NCI-H226 (cell line): ENCODE results near the gene HS3ST4.
A peak's percentile ranks its signal among the peaks of the same experiment; 100 is the strongest.
"Not testable (repeated sequence)": the region's sequence is repeated elsewhere in the genome, so short reads cannot be mapped to it uniquely, and the experiment has no call there.

Experiments
- DNase-seq: peaks from one replicate; pipeline ENCODE4 v3.0.0-alpha.2; 2015

Gene HS3ST4

GRCh38 chr16:25734430-25735385 lies 42.9 kb downstream of the HS3ST4 start:
- no peak for DNase-seq

- DNase-seq: no peak
These were observed 43.9 kb downstream of the HS3ST4 start for GRCh38 chr16:25735645-25736044.

- no peak for DNase-seq
These were observed 55.5 kb downstream of the HS3ST4 start for GRCh38 chr16:25747160-25747758.

GRCh38 chr16:25748092-25748654 lies 56.4 kb downstream of the HS3ST4 start:
- no peak for DNase-seq

GRCh38 chr16:25750488-25751216 lies 58.9 kb downstream of the HS3ST4 start:
- no peak for DNase-seq

- DNase-seq: no peak
These were observed 59.6 kb downstream of the HS3ST4 start for GRCh38 chr16:25751230-25751835.

GRCh38 chr16:25764466-25764865 lies 72.7 kb downstream of the HS3ST4 start:
- no peak for DNase-seq

- no peak for DNase-seq
These were observed 79.5 kb downstream of the HS3ST4 start for GRCh38 chr16:25771216-25771615.

GRCh38 chr16:25771812-25772568 lies 80.2 kb downstream of the HS3ST4 start:
- no peak for DNase-seq

- DNase-seq: not testable (repeated sequence)
These were observed 84.5 kb downstream of the HS3ST4 start for GRCh38 chr16:25776214-25776613.

GRCh38 chr16:25783226-25783625 lies 91.5 kb downstream of the HS3ST4 start:
- no peak for DNase-seq

GRCh38 chr16:25785361-25785760 lies 93.6 kb downstream of the HS3ST4 start:
- DNase-seq: no peak

- DNase-seq: no peak
These were observed 95.0 kb downstream of the HS3ST4 start for GRCh38 chr16:25786748-25787147.

GRCh38 chr16:25788637-25789036 lies 96.9 kb downstream of the HS3ST4 start:
- no peak for DNase-seq

GRCh38 chr16:25796239-25796638 lies 104.5 kb downstream of the HS3ST4 start:
- DNase-seq: no peak

GRCh38 chr16:25798065-25798464 lies 106.3 kb downstream of the HS3ST4 start:
- DNase-seq: no peak

GRCh38 chr16:25799816-25800215 lies 108.1 kb downstream of the HS3ST4 start:
- DNase-seq: no peak

- no peak for DNase-seq
These were observed 120.5 kb downstream of the HS3ST4 start for GRCh38 chr16:25812215-25812614.

- no peak for DNase-seq
These were observed 125.5 kb downstream of the HS3ST4 start for GRCh38 chr16:25817295-25817694.

- no peak for DNase-seq
These were observed 126.1 kb downstream of the HS3ST4 start for GRCh38 chr16:25817876-25818275.

- peak; percentile 25 for DNase-seq
These were observed 132.1 kb downstream of the HS3ST4 start for GRCh38 chr16:25823891-25824290.

- no peak for DNase-seq
These were observed 135.9 kb downstream of the HS3ST4 start for GRCh38 chr16:25827709-25828108.
